ENCODE data around the gene SPAG6. TPM values are rescaled to one million over a fixed set of nuclear protein-coding genes. Genes with fewer than 3 reads are reported as not detected.

Gene SPAG6
- total and polyA plus RNA-seq, 2 of the 8 experiments (the other 6 are each of a cell fraction or from before 2014, with no cell fraction given): 0.14 TPM; not detected in 1

DNA sequence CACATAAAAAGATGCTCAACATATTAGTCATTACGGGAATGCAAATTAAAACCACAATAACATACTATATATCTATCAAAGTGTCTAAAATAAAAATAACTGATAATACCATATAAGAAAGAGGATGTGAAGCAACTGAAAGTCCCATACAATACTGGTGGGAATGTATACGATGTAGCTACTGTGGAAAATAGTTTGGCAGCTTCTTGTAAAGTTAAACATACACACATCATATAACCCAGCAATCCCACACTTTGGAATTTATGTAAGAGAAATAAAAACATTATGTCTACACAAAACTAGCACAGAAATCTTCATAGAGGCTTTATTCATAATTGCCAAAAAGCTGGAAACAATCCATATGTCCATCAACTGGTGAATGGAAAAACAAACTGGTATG lies 39.6 kb upstream of the SPAG6 start:
- Histone ChIP-seq H2BK120ac (replicated peaks; ENCODE audit: low read depth, low read length) (no peak overlapping the region), H3K4me1 (replicated peaks in 1 of 4; ENCODE audit: control insufficient read depth in 3 of 4, insufficient read depth in 4 of 4, low read length in 3 of 4) (no peaks in the 10 kb centered on the region)
- POLR2A ChIA-PET (ENCODE audit: partially characterized antibody): no interaction called here

More for the DNA sequence above, 39.6 kb upstream of the SPAG6 start:
- Histone ChIP-seq H3K79me2 (ENCODE audit: control insufficient read depth in 1 of 2, insufficient read depth in 2 of 2, low read length in 2 of 2) (no peaks in the 10 kb centered on the region), H3K14ac (ENCODE audit: insufficient read length) (no peak overlapping the region), H2BK5ac (ENCODE audit: low read depth, low read length) (no peak overlapping the region), H3K23ac (ENCODE audit: insufficient read length) (no peak overlapping the region), H2BK12ac (ENCODE audit: low read depth, low read length) (no peak overlapping the region), H4K20me1 (replicated peaks in 1 of 2; ENCODE audit: control insufficient read depth in 1 of 2, insufficient read depth in 2 of 2, low read length in 2 of 2) (no peaks in the 10 kb centered on the region), H3K79me1 (ENCODE audit: low read depth, low read length) (no peaks in the 10 kb centered on the region), H2BK15ac (ENCODE audit: low read length) (no peak overlapping the region), H2BK20ac (ENCODE audit: low read length) (no peak overlapping the region), H3K23me2 (ENCODE audit: low read depth, low read length) (no peaks in the 10 kb centered on the region), H4K91ac (replicated peaks; ENCODE audit: insufficient read length, low read length) (no peak overlapping the region), H3K4me3 (ENCODE audit: extremely low read depth in 1 of 4, insufficient read depth in 2 of 4, low read depth in 3 of 4, low read length in 4 of 4) (no peak overlapping the region), H2AK5ac (ENCODE audit: low read depth, low read length) (no peak overlapping the region), H4K8ac (ENCODE audit: extremely low read depth, insufficient read depth, low read length) (no peak overlapping the region), H4K5ac (ENCODE audit: insufficient read length, low read depth, low read length) (no peak overlapping the region), H3K27ac (ENCODE audit: low read depth, low read length) (no peak overlapping the region), H3K9me3 (ENCODE audit: insufficient read depth in 2 of 2, low read depth in 1 of 2, low read length in 1 of 2) (no peaks in the 10 kb centered on the region), H3K27me3 (replicated peaks in 1 of 4; ENCODE audit: control insufficient read depth in 3 of 4, extremely low read depth in 1 of 4, insufficient read depth in 3 of 4, low read length in 3 of 4) (no peaks in the 10 kb centered on the region; a peak in 1 of 7 replicates), H2AFZ (ENCODE audit: low read length) (no peak overlapping the region), H3K4me2 (ENCODE audit: insufficient read depth in 1 of 2, low read depth in 2 of 2, low read length in 2 of 2) (no peak overlapping the region), H3K9ac (replicated peaks in 1 of 4; ENCODE audit: extremely low read depth in 1 of 4, low read depth in 3 of 4, low read length in 3 of 4) (no peak overlapping the region), H3K56ac (replicated peaks; ENCODE audit: insufficient read length, low read depth, low read length) (no peak overlapping the region), H3K36me3 (ENCODE audit: control insufficient read depth in 2 of 4, insufficient read depth in 4 of 4, low read length in 3 of 4) (no peaks in the 10 kb centered on the region), H3K18ac (ENCODE audit: extremely low read depth, low read length) (no peak overlapping the region), H3K4ac (replicated peaks; ENCODE audit: insufficient read length, low read depth, low read length) (no peak overlapping the region)
- 96% methylated on average over 2 of the region's 2 CpGs; no CpG with 5 or more reads in 1 of the 2 experiments for WGBS, 2 experiments (ENCODE audit: extremely low coverage in 1 of 2, insufficient coverage in 1 of 2, insufficient read length in 1 of 2, insufficient replicate concordance in 2 of 2, low coverage in 1 of 2, low lambda C conversion rate in 2 of 2, missing lambda C conversion rate in 1 of 2)
- FAIRE-seq: no peak
- no peak for TF ChIP-seq CHD2 (IDR thresholded peaks at IDR 0.05; ENCODE audit: low read length)
- no peak for DNase-seq (ENCODE audit: low read depth in 1 of 2, low spot score in 2 of 2)
- CTCF ChIA-PET (ENCODE audit: partially characterized antibody): interaction anchor here (0.6 kb wide), 1 partner anchor 202 kb away, joined by 3 read pairs; no protein-coding TSS in a partner anchor

All from H1 (cell line).